Hindlimb muscle (tissue), 1 donor: Measurements from ENCODE around the gene PLEKHN1. TPM values are rescaled to one million over a fixed set of nuclear protein-coding genes. Genes with fewer than 3 reads are reported as not detected.

ENCODE experiments used
- DNase-seq: peaks from one replicate; pipeline ENCODE4 v3.0.0-alpha.2; 2013
- polyA plus RNA-seq: library from polyadenylated mRNA; unstranded; fragments of 120-200 nt; gene quantifications from one replicate; pipeline ENCODE4 v1.2.1, GENCODE V29; 2013; ENCODE audit not compliant: insufficient read length

Gene PLEKHN1, protein sequence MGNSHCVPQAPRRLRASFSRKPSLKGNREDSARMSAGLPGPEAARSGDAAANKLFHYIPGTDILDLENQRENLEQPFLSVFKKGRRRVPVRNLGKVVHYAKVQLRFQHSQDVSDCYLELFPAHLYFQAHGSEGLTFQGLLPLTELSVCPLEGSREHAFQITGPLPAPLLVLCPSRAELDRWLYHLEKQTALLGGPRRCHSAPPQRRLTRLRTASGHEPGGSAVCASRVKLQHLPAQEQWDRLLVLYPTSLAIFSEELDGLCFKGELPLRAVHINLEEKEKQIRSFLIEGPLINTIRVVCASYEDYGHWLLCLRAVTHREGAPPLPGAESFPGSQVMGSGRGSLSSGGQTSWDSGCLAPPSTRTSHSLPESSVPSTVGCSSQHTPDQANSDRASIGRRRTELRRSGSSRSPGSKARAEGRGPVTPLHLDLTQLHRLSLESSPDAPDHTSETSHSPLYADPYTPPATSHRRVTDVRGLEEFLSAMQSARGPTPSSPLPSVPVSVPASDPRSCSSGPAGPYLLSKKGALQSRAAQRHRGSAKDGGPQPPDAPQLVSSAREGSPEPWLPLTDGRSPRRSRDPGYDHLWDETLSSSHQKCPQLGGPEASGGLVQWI
- polyA plus RNA-seq, result 0.13 TPM

DNA sequence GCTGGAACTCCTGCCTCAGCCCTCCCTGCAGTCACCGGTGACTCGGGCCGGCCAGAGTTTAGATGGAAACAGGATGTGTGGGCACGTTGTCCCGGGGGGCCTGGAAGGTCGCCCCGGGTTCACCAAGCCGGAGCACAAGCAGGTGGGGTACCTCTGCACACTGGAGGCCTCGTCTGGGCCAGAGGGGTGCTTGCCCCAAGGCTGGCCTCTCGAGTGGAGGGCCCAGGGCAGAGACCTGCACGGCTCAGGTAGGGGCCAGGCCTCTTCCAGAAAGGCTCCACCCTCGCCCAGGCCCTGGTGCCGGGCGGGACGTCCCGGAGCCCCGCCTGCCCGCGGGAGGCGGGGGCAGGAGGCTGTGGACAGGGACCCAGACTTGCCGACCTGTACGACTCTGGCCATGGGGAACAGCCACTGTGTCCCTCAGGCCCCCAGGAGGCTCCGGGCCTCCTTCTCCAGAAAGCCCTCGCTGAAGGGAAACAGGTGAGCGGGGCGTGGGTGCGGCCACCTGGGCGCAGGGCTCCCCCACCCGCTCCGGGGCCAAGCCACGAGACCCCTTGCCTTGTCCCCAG is at the start of gene PLEKHN1:
TSS of gene PLEKHN1 (plus strand) at position 348 of the 569 bp plus-strand sequence. CDS start at position 398, 50 bp downstream.
- no peak for DNase-seq

DNA sequence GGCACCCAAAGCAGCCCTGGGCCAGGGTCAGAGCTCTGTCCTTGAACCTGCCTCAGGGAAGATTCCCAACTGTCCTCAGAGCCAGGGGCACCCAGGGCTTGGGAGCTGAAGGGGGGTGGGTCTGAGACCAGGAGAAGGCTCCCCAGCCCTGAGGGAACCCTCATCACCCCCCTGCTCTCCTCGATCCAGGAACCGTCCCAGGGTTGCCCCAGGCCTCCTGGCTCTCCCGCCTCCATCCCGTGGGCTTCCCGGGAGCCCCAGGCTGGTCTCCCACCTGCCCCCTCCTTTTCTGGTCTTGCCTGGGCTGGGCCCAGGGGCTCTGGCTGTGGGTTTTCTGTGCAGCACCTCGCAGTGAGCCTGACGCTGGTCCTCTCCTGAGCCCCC is 49.2 kb upstream of the PLEKHN1 start:
- DNase-seq, result no peak

DNA sequence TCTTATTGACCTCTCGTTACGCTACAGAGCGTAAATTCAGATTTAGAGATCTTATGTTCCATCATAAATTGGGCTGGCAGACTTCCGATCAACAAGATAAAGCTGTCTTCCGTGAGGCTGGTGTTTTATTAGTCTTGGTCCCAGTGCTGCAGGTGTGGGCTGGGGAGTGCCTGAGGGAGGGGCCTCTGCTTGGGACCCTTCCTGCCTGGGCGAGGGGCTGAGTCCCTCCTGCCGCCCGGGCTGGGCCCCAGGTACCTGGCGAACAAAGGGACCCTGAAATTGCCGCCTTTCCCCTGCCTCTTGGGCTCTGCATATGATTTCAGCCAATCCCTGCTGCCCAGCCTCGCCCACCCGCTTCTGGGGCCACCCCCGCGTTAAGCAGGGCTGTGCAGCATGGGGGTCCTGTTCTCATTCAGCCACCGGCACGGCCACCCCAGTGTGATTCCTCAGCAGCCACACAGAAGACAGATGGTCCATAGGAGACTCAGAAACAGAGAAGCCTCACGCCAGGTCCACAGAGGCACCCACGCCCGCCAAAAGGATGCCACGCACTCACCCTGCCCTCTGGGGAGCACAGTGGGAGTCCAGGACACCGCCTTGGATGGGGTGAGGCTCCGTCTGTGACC is 48.7 kb upstream of the PLEKHN1 start:
- no peak for DNase-seq

DNA sequence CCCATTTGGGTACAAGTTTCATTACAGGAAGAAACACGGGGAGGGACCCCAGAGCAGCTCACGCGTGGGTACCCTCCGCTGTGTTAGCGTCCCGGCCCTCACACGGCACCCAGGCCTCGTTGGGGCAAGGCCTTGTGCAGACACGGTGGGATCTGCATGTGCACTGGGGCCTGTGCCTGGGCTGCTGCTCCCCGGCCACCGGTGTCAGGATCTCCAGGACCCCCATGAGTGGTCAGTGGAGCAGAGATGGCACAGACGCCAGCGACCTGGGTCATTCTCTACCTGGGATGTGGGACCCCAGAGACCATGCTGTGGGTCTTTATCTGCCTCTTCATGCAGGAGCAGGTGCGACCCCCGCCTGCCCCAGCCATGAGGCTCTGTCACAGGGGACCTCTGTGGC is 47.9 kb upstream of the PLEKHN1 start:
- no peak for DNase-seq

DNA sequence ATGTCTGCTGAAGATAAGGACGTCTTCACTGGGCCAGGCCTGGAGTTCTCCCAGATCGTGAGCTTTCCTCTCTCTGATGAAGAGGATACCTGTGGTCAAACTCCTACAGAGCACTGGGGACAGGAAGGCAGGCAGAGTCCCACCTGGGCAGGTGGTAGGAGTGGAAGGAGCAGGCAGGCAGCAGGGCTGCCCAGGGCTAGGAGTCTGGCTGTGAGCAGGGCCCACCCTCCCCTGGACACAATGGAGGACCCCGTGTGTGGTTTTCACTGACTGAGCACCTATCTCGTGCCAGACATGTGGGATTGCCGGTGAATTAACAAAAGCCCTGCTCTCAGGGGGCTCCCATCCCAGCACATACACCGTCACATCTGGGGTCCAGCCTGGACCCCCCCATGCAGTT is 47.4 kb upstream of the PLEKHN1 start:
- DNase-seq, result no peak

DNA sequence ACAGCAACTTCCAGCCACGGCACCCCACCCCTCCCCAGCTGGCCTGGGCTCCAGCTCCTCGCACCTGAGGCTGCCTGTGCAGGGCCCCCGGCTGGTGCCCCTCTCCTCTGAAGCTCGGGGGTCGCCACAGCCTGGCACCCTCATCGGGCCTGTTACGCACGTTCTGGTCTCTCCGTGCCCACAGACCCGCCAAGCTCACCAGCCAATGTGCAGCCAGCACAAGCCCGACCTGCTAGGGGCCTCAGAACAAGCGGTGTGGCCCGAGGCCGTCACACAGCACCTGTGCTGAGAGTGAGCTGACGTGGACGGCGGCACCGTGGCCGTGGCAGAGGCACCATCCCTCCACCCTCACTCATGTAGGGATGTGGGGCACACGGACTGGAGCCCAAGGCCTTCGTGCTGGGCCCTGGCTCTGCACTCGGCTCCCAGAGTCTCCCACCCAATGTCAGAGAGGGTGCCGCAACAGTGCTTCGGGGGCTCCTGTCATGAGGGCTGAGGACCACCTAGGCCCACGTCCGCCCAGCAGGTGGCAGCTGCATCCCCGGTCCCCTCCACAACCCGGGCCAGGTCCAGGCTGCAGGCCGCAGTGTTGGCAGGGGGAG is 46.9 kb upstream of the PLEKHN1 start:
- no peak for DNase-seq

DNA sequence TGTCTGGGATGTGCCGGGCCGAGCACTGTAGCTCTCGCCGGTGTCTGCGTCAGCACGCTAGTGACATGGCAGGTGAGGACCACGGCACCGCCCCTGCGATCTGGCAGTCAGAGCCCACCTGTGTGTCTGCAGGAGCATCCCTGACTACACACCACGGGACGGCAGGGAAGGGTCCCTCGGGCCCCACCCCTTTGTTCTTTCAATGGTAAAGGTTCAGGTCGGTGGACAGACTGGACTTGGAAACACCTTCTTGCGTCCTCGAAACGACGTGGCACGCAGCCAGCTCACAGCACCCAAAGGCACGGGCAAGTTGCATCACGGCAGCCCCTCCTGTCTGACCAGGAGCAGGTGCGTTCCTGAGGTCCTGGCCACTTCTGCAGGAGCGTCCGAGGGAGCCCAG is 46.3 kb upstream of the PLEKHN1 start:
- no peak for DNase-seq

DNA sequence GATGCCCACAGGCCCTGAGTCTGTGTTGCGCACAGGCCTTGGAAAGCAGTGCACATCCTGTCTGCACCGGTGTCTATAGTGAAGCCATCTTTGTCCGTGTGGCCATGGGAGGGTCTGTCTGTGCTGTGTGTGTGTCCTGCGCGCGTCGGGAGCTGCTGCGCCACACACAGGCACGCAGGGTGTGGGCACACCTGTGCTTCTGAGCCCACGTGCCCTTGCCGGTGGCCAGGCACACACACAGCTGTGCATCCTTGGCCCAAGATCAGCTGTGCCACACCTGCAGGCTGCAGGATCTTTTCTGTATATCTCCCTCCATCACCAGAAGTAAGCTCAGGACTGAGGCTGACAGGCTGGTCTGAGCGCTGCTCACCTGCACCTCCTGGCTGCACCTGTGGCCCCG is 45.8 kb upstream of the PLEKHN1 start:
- DNase-seq, result no peak

DNA sequence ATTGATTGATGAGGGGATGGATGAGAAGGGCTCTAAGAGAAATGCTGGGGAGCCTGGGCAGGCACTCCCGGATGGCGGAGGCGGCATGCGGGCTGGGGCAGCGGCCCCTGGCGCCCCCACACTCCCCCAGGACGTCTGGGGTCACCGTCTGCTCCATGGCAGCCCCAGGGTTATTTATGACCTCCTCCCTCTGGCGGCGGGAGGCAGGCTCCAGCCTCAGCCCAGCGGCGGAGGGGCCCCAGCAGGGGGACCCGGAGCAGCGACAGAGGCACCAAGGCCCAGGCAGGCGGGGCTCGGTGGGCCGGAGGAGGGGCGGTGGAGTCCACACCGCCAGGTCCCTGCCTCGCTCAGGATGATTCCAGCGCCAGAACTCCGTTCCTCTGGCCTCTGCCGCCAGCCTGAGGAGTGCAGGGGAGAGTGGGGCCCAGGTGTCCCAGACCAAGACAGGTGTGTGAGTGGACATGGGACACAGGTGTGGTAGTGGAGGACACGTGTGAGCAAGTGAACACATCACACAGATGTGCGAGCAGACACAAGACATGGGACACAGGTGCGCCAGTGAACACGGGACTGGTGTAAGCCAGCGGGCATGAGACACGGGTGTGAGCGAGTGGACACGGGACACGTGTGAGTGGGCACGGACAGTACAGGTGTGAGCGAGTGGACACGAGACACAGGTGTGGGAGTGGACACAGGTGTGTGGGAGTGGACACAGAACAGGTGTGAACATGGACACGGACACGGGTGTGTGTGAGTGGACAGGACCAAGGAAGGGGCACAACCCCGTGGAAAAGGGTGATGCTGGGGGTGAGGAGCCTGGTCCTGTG is 45.1 kb upstream of the PLEKHN1 start:
- DNase-seq, result peak; percentile 83

DNA sequence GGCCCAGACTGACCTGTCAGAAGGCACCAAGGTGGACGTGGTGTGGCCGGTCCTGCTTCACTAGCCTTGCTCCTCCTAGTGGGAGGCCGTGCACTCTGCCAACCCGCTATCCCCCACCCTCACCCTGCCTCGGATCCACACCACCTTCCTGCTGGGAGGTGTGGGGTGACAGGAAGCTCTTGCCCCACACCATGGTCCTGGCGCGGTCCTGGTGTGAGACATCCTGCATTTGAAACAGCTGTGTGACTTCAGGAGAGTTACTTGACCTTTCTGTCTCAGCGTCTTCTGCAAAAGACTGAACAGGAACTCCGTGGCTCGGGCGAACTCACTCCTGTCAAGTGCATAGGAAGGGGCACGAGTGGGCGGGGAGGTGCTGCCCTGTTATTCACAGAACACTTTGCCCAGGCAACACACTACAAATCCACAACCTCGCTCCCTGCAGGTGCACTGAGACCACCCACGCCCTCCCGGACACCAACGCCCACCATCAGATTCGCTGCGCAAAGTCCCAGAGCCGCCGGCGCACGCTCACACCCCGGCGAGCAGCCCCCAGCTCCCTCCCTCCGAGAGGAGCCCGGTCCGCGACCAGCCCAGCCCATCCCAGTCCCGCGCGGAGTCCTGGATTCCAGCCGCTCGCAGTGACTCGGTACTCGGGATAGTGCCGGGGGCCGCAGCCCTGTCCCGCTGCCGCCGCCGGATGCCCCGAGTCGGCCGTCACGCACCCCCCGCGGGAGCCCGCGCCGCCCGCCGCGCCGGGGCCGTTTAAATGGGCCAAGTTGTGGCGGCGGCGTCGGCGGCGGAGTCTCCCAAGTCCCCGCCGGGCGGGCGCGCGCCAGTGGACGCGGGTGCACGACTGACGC is 42.9 kb upstream of the PLEKHN1 start, which contains the start of gene SAMD11:
TSS of gene SAMD11 (plus strand) at position 793 of the 860 bp plus-strand sequence. CDS start 509 bp downstream, outside the sequence.
- peak; percentile 87 for DNase-seq

DNA sequence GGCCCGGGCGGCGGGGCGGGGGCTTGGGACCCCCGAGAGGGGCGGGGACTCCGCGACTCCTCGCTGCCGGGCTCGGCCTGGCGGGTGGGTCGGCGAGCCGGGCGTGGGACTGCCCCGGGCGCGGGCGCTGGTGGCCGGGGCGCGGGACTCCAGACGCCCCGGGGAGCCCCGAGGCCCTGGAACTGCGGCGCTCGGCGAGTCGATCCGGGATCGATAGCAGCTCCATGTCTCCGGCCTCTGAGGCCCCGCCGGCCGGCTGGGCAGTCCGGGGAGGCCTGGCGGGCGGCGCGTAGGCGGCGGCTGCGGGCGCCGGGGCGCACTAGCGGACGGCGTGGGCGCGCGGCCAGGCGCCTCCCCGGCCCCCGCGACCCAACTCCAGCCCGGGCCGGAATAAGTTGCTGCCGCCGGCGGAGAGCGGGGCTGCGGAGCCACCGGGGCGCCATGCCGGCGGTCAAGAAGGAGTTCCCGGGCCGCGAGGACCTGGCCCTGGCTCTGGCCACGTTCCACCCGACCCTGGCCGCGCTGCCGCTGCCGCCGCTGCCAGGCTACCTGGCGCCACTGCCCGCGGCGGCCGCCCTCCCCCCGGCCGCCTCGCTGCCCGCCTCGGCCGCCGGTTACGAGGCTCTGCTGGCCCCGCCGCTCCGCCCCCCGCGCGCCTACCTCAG is 42.2 kb upstream of the PLEKHN1 start:
- DNase-seq, result no peak

DNA sequence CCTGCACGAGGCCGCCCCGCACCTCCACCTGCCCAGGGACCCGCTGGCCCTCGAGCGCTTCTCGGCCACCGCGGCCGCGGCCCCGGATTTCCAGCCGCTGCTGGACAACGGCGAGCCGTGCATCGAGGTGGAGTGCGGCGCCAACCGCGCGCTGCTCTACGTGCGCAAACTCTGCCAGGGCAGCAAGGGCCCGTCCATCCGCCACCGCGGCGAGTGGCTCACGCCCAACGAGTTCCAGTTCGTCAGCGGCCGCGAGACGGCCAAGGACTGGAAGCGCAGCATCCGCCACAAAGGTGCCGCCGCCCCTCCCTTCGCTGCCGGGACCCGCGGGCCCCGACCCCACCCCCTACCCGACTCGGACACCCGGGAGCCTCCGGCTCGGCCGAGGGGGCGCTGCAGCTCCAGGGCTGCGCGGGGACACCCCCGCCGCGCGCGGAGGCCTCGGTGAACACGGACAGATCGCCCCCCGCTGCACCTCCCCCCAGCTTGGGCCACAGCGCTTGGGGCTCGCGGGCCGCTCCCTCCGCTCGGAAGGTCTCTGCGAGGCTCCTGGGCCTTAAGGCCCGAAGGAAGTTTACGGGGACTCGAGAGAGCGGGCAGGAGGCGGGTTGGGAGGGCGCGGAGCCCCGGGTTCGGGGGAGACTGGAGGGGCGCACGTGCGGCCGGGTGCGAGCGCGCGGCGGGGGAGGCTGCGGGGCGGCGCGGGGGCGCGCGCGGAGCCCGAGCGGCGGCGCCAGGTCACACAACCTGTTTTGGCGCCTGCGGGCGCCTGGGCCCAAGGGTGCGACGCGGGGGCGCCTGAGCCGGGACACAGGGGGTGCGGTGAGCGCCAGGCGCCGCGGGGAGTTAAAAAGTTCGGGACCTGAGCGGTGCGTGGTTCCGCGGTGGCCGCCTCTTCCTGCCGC is 41.4 kb upstream of the PLEKHN1 start:
- DNase-seq, result peak; percentile 59

DNA sequence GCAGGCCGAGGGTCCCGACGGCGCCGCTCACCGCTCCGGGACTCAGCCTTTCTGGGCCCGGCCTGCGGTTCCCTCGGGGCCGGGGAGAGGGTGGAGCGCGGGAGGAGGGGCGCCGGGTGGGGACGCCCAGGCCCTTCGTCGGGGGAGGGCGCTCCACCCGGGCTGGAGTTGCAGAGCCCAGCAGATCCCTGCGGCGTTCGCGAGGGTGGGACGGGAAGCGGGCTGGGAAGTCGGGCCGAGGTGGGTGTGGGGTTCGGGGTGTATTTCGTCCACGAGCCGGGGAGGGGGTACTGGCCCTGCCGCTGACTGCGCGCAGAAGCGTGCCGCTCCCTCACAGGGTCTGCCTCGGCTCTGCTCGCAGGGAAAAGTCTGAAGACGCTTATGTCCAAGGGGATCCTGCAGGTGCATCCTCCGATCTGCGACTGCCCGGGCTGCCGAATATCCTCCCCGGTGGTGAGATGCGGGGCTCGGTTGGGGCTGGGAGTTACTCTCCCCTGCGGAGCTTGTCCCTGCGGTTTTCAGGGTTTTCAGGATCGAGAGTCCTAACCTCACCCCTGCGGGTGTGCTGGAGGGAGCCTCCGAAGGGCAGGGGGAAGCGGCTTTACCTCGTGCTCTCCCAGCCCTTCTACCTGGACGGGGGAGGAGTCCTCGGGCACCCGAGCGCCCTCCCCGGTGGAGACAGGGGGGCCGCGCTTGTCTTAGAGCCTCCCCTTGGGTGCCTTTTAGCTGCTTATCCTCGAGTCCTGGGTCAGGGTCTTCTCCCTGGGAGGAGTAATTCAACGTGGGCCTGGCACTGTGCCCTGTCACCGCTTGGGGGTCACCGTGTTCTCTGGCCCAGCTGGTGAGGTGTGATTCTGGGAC is 40.5 kb upstream of the PLEKHN1 start:
- DNase-seq, result no peak

DNA sequence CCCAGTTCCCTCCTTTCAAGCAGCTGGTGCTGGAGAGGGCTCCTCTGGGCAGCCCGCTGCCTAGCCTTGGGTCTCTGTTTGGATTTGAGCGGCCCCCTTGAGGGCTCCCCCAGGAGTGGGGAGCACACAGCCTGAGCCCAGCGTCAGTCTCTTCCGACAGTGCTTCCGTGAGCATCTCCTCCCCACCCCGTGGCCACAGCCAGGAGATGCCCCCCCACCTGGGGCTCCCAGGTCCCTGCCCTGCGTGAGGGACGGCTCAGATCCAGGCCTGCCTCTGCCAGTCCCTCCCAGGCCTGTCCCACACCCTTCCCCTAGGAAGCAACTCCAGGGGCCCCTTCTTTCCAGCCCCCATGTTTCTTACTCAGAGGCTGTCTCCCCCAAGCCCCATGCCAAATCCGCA is 39.0 kb upstream of the PLEKHN1 start:
- DNase-seq, result no peak

DNA sequence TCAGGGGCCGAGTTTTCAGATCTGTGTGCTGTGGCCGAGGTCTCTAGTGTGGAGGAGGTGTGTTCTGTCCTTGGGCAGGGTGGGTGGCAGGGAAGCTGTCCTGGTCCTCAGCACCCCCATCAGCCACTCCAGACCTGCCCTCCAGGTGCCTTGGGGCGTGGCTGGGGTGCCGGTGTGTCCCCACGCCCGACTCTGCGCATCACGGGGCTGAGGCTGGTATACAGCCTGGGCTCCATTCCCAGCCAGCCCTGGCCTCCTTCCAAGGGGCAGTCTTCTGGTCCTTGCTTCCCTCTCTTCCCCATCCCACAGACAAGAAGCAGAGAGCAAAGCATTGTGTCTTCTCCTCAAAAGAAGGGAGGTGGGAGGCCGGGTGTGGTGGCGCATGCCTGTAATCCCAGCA is 38.5 kb upstream of the PLEKHN1 start:
- DNase-seq, result no peak

DNA sequence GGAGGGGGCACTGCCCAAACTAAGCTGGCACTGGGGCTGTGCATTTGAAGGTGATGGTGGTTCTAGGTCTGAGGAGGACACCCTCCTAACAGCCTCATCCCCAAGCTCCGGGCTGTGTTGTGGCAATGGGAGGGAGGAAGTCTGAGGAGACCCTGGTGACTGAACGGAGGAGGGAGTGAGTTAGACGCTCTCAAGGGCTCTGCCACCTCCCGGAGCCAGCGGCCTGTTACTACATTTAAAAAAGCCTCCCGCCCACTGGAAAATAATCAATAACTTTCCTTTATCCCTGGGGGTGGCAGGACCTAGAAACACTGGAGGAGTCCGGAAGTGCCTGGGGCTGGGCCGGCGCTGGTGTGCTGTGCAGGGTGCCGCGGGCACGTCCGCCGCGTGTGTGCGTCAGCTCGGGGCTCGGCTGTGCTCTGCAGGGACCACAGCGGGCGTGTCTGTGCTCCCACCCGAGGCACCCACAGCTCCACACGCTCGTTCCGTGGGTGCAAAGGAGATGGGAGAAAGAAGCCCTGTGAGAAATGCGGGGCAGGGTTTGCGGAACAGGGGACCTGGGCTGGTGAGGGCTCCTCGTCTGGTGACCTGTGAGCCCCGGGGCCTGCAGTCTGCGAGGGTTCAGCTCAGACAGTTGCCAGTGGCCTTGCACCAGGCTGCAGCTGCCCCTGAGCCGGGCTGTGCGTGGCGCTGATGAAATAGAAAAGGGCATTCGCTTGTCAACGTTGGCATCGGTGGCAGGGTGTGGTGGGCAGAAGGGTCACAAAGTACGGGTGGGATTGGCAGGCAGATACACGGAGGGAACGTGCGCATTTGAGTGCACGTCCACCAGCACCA is 37.2 kb upstream of the PLEKHN1 start:
- no peak for DNase-seq
